HG03354 (cell line): ENCODE measurements around the gene GMDS.

Source experiments
- ATAC-seq: cut with Tn5 transposase; IDR thresholded peaks from one replicate; pipeline ENCODE4 v1.9.1; 2021; ENCODE audit warnings: mild to moderate bottlenecking; ENCODE audit not compliant: unreplicated experiment, poor library complexity, severe bottlenecking

Gene GMDS

GRCh38 chr6:1894954-1895353 lies 350.5 kb downstream of the GMDS start:
- ATAC-seq, result no peak

GRCh38 chr6:1893470-1894130 lies 351.8 kb downstream of the GMDS start:
- ATAC-seq, result no peak

- no peak for ATAC-seq
Measured at GRCh38 chr6:1892716-1893115, 352.7 kb downstream of the GMDS start.

GRCh38 chr6:1890987-1891386 lies 354.4 kb downstream of the GMDS start:
- no peak for ATAC-seq

- ATAC-seq, result no peak
Measured at GRCh38 chr6:1890071-1890470, 355.3 kb downstream of the GMDS start.

GRCh38 chr6:1885576-1886011 lies 359.8 kb downstream of the GMDS start:
- no peak for ATAC-seq

GRCh38 chr6:1884313-1884712 lies 361.1 kb downstream of the GMDS start:
- no peak for ATAC-seq

- no peak for ATAC-seq
Measured at GRCh38 chr6:1878330-1878729, 367.1 kb downstream of the GMDS start.

- no peak for ATAC-seq
Measured at GRCh38 chr6:1873781-1874180, 371.6 kb downstream of the GMDS start.

GRCh38 chr6:1872649-1873131 lies 372.7 kb downstream of the GMDS start:
- ATAC-seq, result no peak

GRCh38 chr6:1871724-1872315 lies 373.6 kb downstream of the GMDS start:
- ATAC-seq, result no peak

- no peak for ATAC-seq
Measured at GRCh38 chr6:1870932-1871331, 374.5 kb downstream of the GMDS start.

- no peak for ATAC-seq
Measured at GRCh38 chr6:1870251-1870650, 375.2 kb downstream of the GMDS start.

- ATAC-seq, result no peak
Measured at GRCh38 chr6:1869769-1870168, 375.6 kb downstream of the GMDS start.

- ATAC-seq, result no peak
Measured at GRCh38 chr6:1869308-1869707, 376.1 kb downstream of the GMDS start.

GRCh38 chr6:1868561-1869261 lies 376.7 kb downstream of the GMDS start:
- ATAC-seq, result peak; percentile 93

- ATAC-seq, result no peak
Measured at GRCh38 chr6:1867197-1867596, 378.2 kb downstream of the GMDS start.

GRCh38 chr6:1865585-1865984 lies 379.8 kb downstream of the GMDS start:
- ATAC-seq, result no peak

- ATAC-seq, result no peak
Measured at GRCh38 chr6:1864496-1864895, 380.9 kb downstream of the GMDS start.

- no peak for ATAC-seq
Measured at GRCh38 chr6:1862411-1862810, 383.0 kb downstream of the GMDS start.

GRCh38 chr6:1860756-1861348 lies 384.6 kb downstream of the GMDS start:
- peak; percentile 54 for ATAC-seq
